HG03025 (cell line): ENCODE measurements around the gene SIRPD.
"Not testable (repeated sequence)": the region's sequence is repeated elsewhere in the genome, so short reads cannot be mapped to it uniquely, and the experiment has no call there.

Experiments
- ATAC-seq: cut with Tn5 transposase; IDR thresholded peaks from one replicate; pipeline ENCODE4 v1.9.1; 2021; ENCODE audit warnings: mild to moderate bottlenecking, moderate library complexity; ENCODE audit not compliant: unreplicated experiment, low FRiP score

SIRPD gene

DNA sequence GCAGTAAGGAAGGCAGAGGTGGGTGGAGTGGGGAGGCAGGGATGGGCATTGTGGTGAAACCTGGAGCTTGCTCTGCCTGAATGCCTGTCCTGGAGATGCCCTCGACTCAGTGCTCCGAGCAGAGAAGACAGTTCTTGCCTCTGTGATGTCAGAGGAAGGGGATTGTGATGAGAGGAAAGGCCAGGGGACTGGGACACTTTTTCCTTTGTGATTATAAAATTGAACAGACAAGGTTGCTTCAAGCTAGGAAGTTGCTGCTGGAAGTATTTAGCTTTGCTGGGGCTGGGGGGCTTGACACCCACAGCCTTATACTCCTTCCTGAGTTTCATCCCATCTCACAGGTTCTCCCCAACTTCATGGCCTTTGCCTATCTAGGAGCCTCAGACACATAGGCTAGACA, at the start of gene SIRPD:
Gene SIRPD, minus strand, starts transcription at position 101 of the 400 bp plus-strand sequence. Its CDS starts 52 bp downstream, at position 49.
- ATAC-seq: no peak

- no peak for ATAC-seq
These were observed 43.2 kb upstream of the SIRPD start for GRCh38 chr20:1600736-1601135.

DNA sequence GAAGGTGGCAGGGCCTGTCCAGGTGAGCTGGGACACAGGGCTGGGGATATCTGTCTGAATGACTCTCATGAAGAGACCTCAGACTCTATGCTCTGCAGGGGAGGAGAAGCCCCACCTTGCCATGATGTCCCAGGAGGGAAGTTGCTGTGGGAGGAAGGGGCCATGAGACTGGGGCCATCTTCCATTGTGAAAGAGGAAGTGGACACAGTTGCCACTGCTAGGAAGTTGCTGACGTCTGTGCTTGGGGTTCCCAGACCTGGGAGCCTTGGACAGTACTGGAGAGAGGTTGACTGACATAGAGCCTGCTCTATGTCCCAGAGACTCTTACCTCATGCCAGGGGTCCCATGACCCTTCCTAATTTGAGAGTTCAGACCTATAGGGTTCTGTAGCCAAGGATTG, 37.8 kb upstream of the SIRPD start:
- no peak for ATAC-seq

GRCh38 chr20:1588533-1589460, 31.3 kb upstream of the SIRPD start:
- ATAC-seq: no peak

DNA sequence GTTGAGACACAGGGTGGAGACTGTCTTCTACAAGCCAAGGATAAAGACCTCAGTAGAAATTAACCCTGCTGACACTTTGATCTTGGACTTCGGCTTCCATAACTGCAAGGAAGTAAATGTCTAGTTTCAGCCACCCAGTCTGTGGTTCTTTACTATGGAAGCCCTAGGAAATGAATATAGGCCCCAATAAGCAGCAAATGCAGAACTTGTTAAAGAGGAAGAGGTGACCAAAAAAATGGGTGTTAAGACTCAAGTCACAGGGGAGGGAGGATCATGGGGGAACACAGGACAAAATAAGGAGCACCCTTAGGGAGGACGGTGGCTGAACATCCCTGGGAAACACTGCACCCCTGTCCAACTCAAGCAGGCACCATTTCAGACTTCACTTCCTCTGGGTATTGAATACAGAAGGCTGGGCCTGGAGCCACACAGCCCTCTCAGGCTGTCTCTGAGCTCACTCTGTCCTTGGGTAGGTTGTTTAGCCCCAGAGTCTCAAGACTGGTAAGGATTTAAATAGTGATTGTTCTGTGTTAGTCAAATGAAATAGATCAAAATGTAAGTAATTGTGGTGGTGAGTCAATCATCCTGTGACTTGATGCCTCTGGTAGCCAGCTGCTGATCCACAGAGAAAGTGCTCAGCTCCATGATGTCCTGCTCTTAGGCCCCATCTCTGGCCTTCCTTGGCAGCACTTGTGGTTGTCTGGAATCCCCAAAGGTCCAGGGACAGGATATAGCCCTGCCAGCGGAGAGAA, 30.5 kb upstream of the SIRPD start:
- ATAC-seq: no peak

DNA sequence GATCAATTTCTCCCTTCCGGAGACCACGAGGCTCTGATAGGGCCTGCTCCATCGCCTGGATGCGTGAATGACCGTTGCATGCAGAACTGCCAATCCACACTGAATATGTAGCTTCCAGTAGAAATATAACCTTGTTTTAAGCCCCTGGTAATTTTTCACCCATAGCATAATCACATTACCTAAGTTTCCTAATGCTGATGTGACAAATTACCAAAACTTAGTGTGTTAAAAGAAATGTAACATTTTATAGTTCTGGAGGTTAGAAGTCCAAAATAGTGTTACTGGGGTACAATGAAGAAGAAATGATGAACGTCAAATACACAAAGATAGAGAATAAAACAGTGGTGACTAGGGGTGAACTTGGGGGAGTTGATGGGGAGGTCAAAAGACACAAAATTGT, 22.0 kb upstream of the SIRPD start:
- ATAC-seq: no peak

GRCh38 chr20:1577906-1578305, 20.4 kb upstream of the SIRPD start:
- no peak for ATAC-seq

GRCh38 chr20:1577313-1577712, 19.8 kb upstream of the SIRPD start:
- ATAC-seq: not testable (repeated sequence)

DNA sequence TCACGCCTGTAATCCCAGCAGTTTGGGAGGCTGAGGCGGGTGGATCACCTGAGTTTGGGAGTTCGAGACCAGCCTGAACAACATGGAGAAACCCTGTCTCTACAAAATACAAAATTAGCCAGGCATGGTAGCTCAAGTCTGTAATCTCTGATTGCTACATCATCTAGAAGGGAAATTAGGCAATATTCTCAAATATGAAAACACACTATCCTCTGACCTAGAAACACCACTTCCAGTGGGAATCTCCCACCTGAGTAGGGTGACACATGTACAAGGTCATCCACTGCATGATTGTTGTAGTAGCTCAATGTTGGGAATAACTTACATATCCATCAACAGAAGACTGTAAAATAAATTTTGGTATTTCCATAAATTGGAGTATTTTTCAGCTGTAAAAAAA, 19.1 kb upstream of the SIRPD start:
- no peak for ATAC-seq

DNA sequence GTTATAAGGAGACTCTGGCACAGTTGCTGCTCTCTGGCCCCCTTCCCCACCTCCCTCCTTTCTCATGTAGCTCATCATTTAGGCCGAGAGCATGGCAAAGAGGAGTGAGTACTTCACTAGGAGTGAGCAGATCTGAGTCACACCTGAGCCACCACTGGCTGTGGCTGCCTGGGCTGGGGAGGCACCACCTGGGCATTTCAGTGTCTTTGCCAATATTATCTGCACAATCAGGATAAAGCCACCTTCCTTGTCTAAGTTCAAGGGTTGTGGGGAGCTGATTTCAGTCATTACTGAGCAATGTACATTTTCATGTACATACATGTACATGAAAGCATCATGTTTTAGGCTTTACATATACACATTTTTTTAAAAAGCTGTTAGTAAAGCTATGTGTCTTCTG, 18.5 kb upstream of the SIRPD start:
- not testable (repeated sequence) for ATAC-seq

DNA sequence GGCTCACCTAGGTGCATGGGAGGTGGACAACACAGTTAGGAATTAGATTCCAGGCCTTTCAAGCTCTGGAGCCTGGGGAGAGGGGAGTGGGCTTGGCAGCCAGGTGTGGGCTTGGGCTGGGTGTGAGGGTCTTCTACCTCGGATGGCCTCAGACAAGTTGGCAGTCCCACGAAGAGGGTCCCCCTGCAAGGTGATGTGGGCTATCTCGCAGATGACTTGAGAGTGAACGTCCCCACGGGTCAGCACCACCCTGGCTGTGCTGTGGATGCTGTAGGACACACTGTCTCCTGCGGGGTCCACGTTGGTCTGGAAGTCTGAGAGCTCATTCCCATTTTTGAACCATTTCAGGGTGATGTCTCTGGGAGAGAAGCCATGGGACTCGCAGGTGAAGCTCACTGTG, 14.1 kb upstream of the SIRPD start:
- not testable (repeated sequence) for ATAC-seq

DNA sequence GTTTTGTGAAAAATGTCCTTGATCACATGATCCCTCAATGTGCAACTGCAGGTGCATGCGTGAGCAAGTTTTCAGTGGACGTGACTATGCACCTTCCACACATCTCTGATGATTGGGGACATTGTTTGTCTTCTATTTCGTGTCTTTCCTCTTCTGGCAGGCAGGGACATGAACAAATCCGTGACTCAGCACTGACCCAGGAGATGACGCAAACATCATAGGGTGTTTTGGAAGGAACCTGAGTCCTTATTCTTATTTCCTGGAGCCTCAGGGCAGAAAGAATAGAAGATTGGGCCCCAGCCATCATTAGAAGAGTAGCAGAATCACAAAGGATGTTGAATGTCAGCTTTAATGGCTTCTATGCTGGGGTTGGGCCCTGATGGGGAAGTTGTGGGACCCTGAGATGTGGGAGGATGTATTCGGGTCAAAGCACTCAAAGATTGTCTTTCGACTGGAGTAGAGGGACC, 11.9 kb upstream of the SIRPD start:
- no peak for ATAC-seq

- ATAC-seq: no peak
These were observed 10.6 kb upstream of the SIRPD start for GRCh38 chr20:1568163-1568490.

DNA sequence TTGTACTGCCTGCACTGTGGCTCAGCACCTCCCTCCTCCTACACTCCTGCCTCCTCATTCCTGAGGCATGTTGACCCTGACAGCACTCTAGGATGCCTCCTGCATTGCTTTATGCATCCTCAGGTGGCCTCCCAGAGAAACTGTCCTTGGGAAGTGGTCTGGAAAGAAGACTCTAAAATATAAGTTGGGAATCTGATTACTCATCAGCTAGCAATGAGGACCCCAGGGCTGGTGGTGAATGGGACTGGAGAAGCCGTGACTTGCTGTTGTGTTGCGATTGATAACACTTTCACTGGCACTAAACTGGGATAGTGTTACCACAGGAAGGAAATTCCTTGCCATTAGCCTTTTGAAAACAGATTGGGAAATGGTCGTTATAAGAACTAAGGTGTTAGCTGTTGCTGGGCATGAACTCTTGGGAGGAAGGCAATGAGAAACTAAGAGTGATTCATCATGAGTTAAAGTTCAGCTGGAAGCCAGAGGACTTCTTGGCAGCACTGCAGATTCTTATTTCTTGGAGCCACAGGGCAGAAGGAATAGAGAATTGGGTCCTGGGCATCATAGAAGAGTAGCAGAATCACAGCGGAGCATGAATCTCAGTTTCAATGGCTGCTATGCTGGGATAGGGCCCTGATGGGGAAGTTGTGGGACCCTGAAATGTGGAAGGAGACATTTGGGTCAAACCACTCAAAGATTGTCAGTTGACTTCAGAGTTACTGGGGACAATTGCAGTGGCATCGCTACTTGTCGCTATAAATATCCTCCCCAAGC, 10.1 kb upstream of the SIRPD start:
- no peak for ATAC-seq

DNA sequence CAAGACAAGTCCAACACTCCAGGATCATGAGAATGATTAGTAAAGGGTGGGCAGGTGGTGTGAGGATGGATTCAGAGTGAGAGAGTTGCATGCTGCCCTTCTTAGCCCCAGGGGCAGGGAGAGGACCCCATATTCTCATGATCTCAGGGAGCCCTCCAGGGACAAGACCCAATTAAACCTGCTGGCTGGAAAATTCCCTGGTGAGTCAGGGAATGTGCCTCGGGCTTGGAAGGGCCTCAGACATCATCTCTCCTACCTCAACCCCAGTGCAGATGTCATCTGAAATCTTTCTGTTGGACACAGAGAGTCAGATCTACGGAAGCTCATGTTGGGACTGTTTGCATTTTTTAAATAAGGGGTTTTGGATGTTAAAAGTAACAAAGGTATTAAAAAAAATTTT, 9.2 kb upstream of the SIRPD start:
- ATAC-seq: no peak

DNA sequence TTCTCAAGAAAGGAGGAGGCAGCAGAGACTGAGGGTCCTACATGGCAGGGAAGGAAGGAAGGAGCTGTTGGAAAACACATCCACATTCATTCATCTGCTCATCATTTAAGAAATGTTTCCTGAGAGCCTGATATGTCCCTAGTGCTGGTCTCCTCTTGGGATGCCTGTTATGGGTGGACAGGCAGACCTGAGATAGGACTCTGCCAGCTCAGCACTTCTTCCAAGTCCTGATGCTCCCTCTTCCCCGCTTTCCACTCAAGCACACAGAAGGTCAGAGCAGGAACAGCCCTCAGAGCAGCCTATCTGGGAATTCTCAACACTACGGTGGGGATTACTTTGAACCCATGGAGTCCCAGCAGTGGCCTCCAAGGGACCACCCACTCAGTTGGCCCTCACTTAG, 8.0 kb upstream of the SIRPD start:
- ATAC-seq: no peak

- no peak for ATAC-seq
These were observed 6.1 kb upstream of the SIRPD start for GRCh38 chr20:1563598-1563997.

DNA sequence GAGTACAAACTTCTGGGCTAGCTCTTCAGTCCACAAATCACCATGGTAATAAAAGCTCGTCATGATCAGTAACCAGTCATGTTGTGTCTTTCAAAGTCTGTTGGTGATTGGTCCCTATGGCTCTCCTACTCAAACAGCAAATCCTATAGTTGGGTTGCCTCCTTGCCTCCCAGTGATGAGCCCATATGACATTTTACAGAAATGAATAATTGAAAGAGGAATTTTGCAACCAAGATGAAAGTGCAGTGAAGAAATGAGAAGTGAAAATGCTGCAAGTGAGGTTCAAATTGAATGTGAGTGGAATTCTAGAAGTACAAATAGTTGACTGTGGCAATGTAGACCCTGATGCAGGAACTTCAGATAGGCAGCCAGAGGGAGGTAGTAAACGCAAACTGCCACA, 5.1 kb upstream of the SIRPD start:
- ATAC-seq: no peak

DNA sequence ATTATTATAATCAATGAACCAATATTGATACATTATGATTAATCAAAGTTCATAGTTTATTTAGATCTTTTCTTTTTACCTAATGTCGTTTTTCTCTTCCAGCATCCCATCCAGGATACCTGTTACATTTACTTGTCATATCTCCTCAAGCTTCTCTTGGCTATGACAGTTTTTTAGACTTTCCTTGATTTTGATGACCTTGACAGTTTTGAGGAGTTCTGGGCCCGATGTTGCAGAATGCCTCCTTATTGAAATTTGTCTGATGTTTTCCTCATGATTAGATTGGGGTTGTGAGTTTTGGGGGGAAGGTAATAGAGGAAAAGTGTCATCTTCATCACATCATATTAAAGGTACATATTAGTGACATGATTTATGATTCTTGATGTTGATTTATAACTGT, 3.8 kb upstream of the SIRPD start:
- ATAC-seq: no peak

DNA sequence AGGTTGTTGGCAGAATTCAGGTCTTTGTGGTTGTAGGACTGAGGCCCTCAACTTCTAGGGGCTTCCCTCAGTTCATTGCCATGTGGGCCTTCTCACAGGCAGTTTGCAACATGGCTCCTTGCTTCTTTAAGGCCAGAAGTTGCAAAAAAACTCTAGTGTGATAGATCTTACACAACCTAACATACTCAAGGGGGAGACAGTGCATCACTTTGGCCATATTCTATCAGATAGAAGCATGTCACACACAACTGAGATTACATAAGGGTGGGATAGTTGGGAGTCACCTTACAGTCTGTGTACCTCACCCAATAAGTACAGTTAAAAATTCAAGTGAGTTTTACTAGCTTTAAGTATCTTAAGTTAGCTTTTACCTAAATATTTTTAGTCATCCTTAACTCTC, 1.6 kb downstream of the SIRPD start:
- no peak for ATAC-seq

GRCh38 chr20:1539816-1540419, 17.6 kb downstream of the SIRPD start:
- no peak for ATAC-seq
